Central memory CD8-positive, alpha-beta T cell (primary cell): ENCODE results near the gene CNN2.

Experiments used
- ATAC-seq: fragments of 150-1000 bp; cut with Tn5 transposase; replicated peaks from 2 replicates; pipeline ENCODE4 v1.10.0; 2022; ENCODE audit warnings: mild to moderate bottlenecking, moderate FRiP score, moderate number of reproducible peaks; ENCODE audit not compliant: poor library complexity, severe bottlenecking; ENCODE audit errors: extremely low read depth
- DNase-seq, 2 donors: peaks; one replicate each; pipeline ENCODE4 v3.0.0; 2021; ENCODE audit warnings: low spot score in 2 of 2
- H3K27ac Mint-ChIP-seq: one replicate; pipeline ENCODE4 v1.8.0; 2022; ENCODE audit warnings: low read depth, mild to moderate bottlenecking, moderate library complexity, mixed read lengths
- H3K27me3 Mint-ChIP-seq: one replicate; pipeline ENCODE4 v1.8.0; 2022; ENCODE audit warnings: mixed read lengths
- H3K36me3 Mint-ChIP-seq: one replicate; pipeline ENCODE4 v1.8.0; 2022; ENCODE audit warnings: mild to moderate bottlenecking, moderate library complexity, mixed read lengths; ENCODE audit not compliant: insufficient read depth
- H3K4me1 Mint-ChIP-seq: one replicate; pipeline ENCODE4 v1.8.0; 2022; ENCODE audit warnings: mixed read lengths
- H3K4me3 Mint-ChIP-seq: one replicate; pipeline ENCODE4 v1.8.0; 2022; ENCODE audit warnings: mild to moderate bottlenecking, moderate library complexity, mixed read lengths
- H3K9me3 Mint-ChIP-seq: one replicate; pipeline ENCODE4 v1.8.0; 2022; ENCODE audit warnings: mixed read lengths

Gene CNN2

DNA sequence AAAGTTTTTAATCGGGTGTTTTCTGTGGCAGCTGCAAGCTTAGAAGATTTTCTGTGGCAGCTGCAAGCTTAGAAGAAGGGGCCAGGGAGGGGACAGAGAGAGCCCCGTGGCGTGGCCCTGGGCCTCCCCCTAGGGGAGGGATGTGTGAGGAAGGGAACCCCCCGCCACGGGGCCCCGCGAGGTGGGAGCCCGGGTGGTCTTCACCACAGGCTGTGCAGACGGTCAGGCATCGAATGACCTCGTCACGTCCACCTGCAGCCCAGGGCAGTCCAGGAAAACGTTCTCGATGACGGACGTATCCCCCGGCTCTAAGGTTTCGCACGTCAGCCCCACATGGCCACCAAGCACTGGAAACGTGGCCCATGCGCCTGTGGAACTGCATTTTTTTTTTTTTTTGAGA lies 60.2 kb downstream of the CNN2 start:
- H3K27ac Mint-ChIP-seq, result peak overlapping the region; percentile 55
- H3K4me1 Mint-ChIP-seq, result peaks cover 31% of the 10 kb centered on the region
- peaks cover 88% of the 10 kb centered on the region for H3K36me3 Mint-ChIP-seq

DNA sequence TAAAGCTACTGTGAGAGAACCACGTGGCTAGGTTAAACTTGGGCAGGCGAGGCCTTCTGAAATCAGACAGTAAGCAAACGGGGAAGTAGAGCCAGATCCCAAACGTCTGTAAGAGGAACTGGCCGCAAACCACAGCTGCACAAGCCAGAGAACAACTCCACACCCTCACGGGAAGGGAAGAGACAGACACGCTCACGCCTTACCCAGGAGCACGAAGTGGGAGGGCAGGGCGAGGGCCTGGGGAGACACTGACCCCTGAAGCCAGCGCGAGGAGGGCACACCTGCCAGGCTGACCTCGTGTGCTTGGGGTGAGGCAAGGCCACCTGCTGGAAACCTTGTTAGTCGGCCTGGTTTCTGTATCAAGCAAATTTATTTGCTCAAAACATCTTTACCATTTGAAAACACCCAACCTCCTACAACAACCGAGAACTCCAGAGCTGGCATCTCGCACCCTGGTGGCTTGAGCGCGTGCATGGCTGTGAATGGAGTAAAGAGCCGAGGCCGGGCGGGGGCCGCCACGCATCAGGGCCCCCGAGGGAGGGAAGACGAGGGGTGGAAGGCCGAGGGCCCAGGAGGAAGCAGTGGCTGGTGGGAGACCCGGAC lies 61.5 kb downstream of the CNN2 start:
- peaks cover 31% of the 10 kb centered on the region for H3K4me1 Mint-ChIP-seq
- ATAC-seq (peak; percentile 31), DNase-seq (no peak)
- peak overlapping the region; percentile 95 for H3K27ac Mint-ChIP-seq
- H3K27me3 Mint-ChIP-seq, result no peaks in the 10 kb centered on the region
- peak overlapping the region; percentile 67 for H3K4me3 Mint-ChIP-seq
- no peaks in the 10 kb centered on the region for H3K9me3 Mint-ChIP-seq
- peaks cover 87% of the 10 kb centered on the region for H3K36me3 Mint-ChIP-seq

More for the DNA sequence above, 60.2 kb downstream of the CNN2 start:
- Mint-ChIP-seq H3K4me3 (peak overlapping the region; percentile 16), H3K9me3 (no peaks in the 10 kb centered on the region), H3K27me3 (no peaks in the 10 kb centered on the region)
- DNase-seq, result no peak
- ATAC-seq, result no peak

DNA sequence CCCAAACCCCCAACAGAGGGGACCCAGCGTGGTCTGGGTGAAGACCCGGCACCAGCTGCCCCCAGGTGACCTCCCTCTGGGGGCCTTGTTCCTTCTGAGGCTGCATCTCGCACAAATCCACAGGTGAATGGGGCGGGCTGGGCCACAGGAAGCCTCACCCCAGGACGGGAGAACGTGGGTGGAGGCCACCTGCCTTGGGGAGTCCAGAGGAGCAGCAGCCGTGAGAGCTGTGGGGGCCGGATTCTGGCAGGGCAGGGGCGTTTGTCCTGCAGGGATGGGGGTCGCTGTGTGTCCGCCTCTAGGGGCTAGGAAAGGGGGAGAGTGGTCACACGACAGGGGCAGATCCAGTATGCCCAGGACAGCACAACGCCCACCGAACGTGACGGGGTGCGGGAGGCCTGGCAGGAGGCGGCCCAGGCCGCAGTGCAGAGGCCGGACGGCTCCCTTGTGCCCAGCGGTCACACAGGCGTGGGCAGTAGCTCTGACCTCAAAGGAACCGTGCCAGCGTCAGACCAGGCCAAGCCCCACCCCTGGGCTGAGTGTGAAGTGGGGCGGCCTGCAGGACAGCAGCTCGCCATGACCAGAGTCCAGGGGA lies 62.1 kb downstream of the CNN2 start:
- Mint-ChIP-seq H3K9me3 (no peaks in the 10 kb centered on the region), H3K27ac (peak overlapping the region; percentile 95), H3K4me1 (peaks cover 33% of the 10 kb centered on the region), H3K4me3 (peak overlapping the region; percentile 67), H3K27me3 (no peaks in the 10 kb centered on the region), H3K36me3 (peaks cover 83% of the 10 kb centered on the region)
- ATAC-seq (no peak), DNase-seq (no peak)
